ENCODE data around the gene HSPA12B. TPM values are rescaled to one million over a fixed set of nuclear protein-coding genes. Genes with fewer than 3 reads are reported as not detected.

HSPA12B gene
- total RNA-seq, 1 experiment from 2014 or later, result not detected

GRCh38 chr20:3800878-3801260, 68.4 kb downstream of the HSPA12B start:
- Histone ChIP-seq H3K27me3 (replicated peaks; ENCODE audit: control insufficient read depth, insufficient read depth, low read length) (no peaks in the 10 kb centered on the region), H3K9me3 (no peaks in the 10 kb centered on the region), H3K4me1 (peaks cover 39% of the 10 kb centered on the region), H3K4me3 (ENCODE audit: low read depth, low read length) (no peak overlapping the region), H3K36me3 (ENCODE audit: control insufficient read depth, insufficient read depth, low read length) (peaks cover 10% of the 10 kb centered on the region)
- Mint-ChIP-seq H3K4me1 (ENCODE audit: low read depth, unreplicated experiment) (peaks cover 25% of the 10 kb centered on the region), H3K27ac (ENCODE audit: unreplicated experiment) (peak overlapping the region; percentile 70), H3K36me3 (ENCODE audit: insufficient read depth, unreplicated experiment) (peaks cover 45% of the 10 kb centered on the region), H3K9me3 (ENCODE audit: unreplicated experiment) (no peaks in the 10 kb centered on the region), H3K4me3 (ENCODE audit: unreplicated experiment) (no peak overlapping the region), H3K27me3 (ENCODE audit: insufficient read depth, unreplicated experiment) (no peaks in the 10 kb centered on the region)
- TF ChIP-seq CTCF (IDR thresholded peaks at IDR 0.05; ENCODE audit: insufficient read depth in 1 of 2, low read depth in 1 of 2, low read length in 1 of 2, severe bottlenecking in 1 of 2, unreplicated experiment in 1 of 2), result no peak
- ChIA-PET POLR2A (no interaction called here), CTCF (interaction anchor here (2.5 kb wide), 1 partner anchor 18 kb away, joined by 9 read pairs; no protein-coding TSS in a partner anchor)
- no TSS peak for BruUV-seq (replicated peaks)
- no peak for DNase-seq
- intact Hi-C loops (cut with micrococcal nuclease; ENCODE audit: unreplicated experiment), result loop anchor here (1.0 kb wide), 1 partner anchor 17 kb away; no protein-coding TSS in a partner anchor

DNA sequence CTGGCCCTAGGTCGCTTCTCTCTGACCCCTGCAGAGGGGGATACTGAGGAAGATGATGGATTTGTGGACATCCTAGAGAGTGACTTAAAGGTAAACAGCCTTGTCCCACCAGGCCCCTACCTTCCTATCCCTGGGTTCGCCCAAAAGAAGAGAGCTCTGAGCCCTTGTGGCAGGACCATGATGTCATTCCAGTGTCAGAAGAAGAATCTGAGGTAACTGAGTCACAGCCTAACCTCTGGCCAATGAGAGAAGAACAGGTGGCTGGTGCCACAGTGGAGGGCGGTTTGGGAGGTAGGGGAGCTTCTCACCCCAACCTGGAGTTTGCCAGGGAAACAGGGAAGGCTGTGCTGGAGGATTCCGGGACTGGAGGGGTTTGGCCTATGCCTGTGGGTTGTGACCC, 68.8 kb downstream of the HSPA12B start:
- peaks cover 10% of the 10 kb centered on the region for H3K36me3 ChIP-seq (ENCODE audit: control insufficient read depth, insufficient read depth, low read length)
- peaks cover 44% of the 10 kb centered on the region for H3K4me1 ChIP-seq
- Mint-ChIP-seq H3K4me1 (ENCODE audit: low read depth, unreplicated experiment) (peaks cover 25% of the 10 kb centered on the region), H3K9me3 (ENCODE audit: unreplicated experiment) (no peaks in the 10 kb centered on the region), H3K27me3 (ENCODE audit: insufficient read depth, unreplicated experiment) (no peaks in the 10 kb centered on the region), H3K4me3 (ENCODE audit: unreplicated experiment) (no peak overlapping the region), H3K27ac (ENCODE audit: unreplicated experiment) (no peak overlapping the region), H3K36me3 (ENCODE audit: insufficient read depth, unreplicated experiment) (peaks cover 50% of the 10 kb centered on the region)
- H3K4me3 ChIP-seq (ENCODE audit: low read depth, low read length), result no peak overlapping the region
- intact Hi-C loops (cut with micrococcal nuclease; ENCODE audit: unreplicated experiment), result no loop called here
- H3K27me3 ChIP-seq (replicated peaks; ENCODE audit: control insufficient read depth, insufficient read depth, low read length), result no peaks in the 10 kb centered on the region
- POLR2A ChIA-PET, result no interaction called here
- CTCF ChIA-PET, result no interaction called here
- no peaks in the 10 kb centered on the region for H3K9me3 ChIP-seq
- no TSS peak for BruUV-seq (replicated peaks)
- DNase-seq, result no peak
- no peak for TF ChIP-seq CTCF (IDR thresholded peaks at IDR 0.05; ENCODE audit: insufficient read depth in 1 of 2, low read depth in 1 of 2, low read length in 1 of 2, severe bottlenecking in 1 of 2, unreplicated experiment in 1 of 2)

DNA sequence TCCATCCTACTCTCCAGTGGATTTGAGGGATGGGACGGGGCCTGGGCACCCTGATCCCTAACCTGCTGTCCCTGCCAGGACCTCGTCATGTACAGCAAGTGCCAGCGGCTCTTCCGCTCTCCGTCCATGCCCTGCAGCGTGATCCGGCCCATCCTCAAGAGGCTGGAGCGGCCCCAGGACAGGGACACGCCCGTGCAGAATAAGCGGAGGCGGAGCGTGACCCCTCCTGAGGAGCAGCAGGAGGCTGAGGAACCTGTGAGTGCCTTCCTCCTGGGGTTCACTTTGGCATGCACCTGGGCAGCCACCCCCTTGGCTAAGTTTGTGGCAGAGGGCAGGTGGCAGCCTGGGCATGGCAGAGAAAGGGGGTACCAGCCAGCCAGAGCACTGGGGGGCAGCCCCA, 69.4 kb downstream of the HSPA12B start:
- Mint-ChIP-seq H3K36me3 (ENCODE audit: insufficient read depth, unreplicated experiment) (peaks cover 48% of the 10 kb centered on the region), H3K27ac (ENCODE audit: unreplicated experiment) (no peak overlapping the region), H3K4me3 (ENCODE audit: unreplicated experiment) (no peak overlapping the region), H3K4me1 (ENCODE audit: low read depth, unreplicated experiment) (peaks cover 26% of the 10 kb centered on the region), H3K27me3 (ENCODE audit: insufficient read depth, unreplicated experiment) (no peaks in the 10 kb centered on the region), H3K9me3 (ENCODE audit: unreplicated experiment) (no peaks in the 10 kb centered on the region)
- Histone ChIP-seq H3K9me3 (no peaks in the 10 kb centered on the region), H3K4me3 (ENCODE audit: low read depth, low read length) (no peak overlapping the region), H3K4me1 (peaks cover 45% of the 10 kb centered on the region), H3K36me3 (ENCODE audit: control insufficient read depth, insufficient read depth, low read length) (peaks cover 10% of the 10 kb centered on the region), H3K27me3 (replicated peaks; ENCODE audit: control insufficient read depth, insufficient read depth, low read length) (no peaks in the 10 kb centered on the region)
- no peak for TF ChIP-seq CTCF (IDR thresholded peaks at IDR 0.05; ENCODE audit: insufficient read depth in 1 of 2, low read depth in 1 of 2, low read length in 1 of 2, severe bottlenecking in 1 of 2, unreplicated experiment in 1 of 2)
- CTCF ChIA-PET, result no interaction called here
- intact Hi-C loops (cut with micrococcal nuclease; ENCODE audit: unreplicated experiment), result no loop called here
- DNase-seq, result no peak
- BruUV-seq (replicated peaks), result no TSS peak
- POLR2A ChIA-PET, result no interaction called here

Other genes with a start within 250 kb of the HSPA12B start
- not detected in 2 replicates for gene GFRA4, start 69.3 kb upstream of the HSPA12B start, total RNA-seq (2022)
- gene ADAM33, start 50.7 kb upstream of the HSPA12B start, total RNA-seq (2022), result 0.12 and 0.23 TPM in 2 replicates
- gene SIGLEC1, start 20.1 kb upstream of the HSPA12B start, total RNA-seq (2022), result not detected in 2 replicates
- gene ADISSP, start 35.1 kb downstream of the HSPA12B start, total RNA-seq (2022), result 54.7 and 56.1 TPM in 2 replicates
- gene SPEF1, start 48.8 kb downstream of the HSPA12B start, total RNA-seq (2022), result not detected in 2 replicates
- 72.7 and 84.3 TPM in 2 replicates for gene CENPB, start 54.1 kb downstream of the HSPA12B start, total RNA-seq (2022)
- 59.0 and 66.7 TPM in 2 replicates for gene CDC25B, start 63.6 kb downstream of the HSPA12B start, total RNA-seq (2022)
- 14.9 and 17.3 TPM in 2 replicates for gene AP5S1, start 87.9 kb downstream of the HSPA12B start, total RNA-seq (2022)
- gene MAVS, start 114.1 kb downstream of the HSPA12B start, total RNA-seq (2022), result 49.3 and 56.4 TPM in 2 replicates
- gene PANK2, start 156.7 kb downstream of the HSPA12B start, total RNA-seq (2022), result 55.8 and 58.3 TPM in 2 replicates

Measured in Caco-2 (cell line).